ENCODE results near the gene ZNF385C. TPM values are rescaled to one million over a fixed set of nuclear protein-coding genes. Genes with fewer than 3 reads are reported as not detected.
A peak's percentile ranks its signal among the peaks of the same experiment; 100 is the strongest.

The ZNF385C gene
- total RNA-seq, 4 donors from 2014 or later = 0.47 to 1.9 (median 0.68) TPM

DNA sequence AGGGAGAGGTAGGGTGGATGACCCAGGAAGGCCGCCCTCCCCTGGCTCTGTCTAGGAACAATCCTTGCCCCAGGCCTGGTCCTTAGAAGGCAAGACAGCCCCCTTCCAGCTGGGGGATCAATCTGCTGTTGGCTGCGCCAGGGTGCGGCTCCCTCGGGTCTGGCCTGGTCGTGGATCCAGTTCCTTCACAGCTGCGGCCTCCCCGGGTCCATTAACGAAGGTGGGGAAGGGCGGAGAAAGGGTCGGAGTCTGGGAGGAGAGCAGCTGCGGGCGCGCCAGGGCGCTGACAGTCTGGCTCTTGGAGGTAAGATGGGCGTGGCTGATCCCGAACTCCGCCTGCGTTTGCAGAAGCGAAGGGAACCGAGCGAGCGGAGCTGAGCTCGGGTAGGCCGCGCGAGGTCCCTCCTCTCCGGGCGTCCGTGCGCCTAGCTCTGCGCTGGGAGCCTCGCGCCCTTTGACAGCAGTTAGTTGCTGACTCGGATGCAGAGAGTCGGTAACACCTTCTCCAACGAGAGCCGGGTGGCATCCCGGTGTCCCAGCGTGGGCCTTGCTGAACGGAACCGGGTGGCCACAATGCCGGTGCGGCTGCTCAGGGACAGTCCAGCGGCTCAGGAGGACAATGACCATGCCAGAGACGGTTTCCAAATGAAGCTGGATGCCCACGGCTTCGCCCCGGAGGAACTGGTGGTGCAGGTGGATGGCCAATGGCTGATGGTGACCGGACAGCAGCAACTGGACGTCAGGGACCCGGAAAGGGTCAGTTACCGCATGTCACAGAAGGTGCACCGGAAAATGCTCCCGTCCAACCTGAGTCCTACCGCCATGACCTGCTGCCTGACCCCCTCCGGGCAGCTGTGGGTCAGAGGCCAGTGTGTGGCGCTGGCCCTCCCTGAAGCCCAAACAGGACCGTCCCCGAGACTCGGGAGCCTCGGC lies 24.4 kb upstream of the ZNF385C start, which contains the start of gene HSPB9:
Gene HSPB9, plus strand, starts transcription at position 434 of the 933 bp plus-strand sequence. Its CDS starts 47 bp downstream, at position 481.
- TF ChIP-seq, protein P1, sequence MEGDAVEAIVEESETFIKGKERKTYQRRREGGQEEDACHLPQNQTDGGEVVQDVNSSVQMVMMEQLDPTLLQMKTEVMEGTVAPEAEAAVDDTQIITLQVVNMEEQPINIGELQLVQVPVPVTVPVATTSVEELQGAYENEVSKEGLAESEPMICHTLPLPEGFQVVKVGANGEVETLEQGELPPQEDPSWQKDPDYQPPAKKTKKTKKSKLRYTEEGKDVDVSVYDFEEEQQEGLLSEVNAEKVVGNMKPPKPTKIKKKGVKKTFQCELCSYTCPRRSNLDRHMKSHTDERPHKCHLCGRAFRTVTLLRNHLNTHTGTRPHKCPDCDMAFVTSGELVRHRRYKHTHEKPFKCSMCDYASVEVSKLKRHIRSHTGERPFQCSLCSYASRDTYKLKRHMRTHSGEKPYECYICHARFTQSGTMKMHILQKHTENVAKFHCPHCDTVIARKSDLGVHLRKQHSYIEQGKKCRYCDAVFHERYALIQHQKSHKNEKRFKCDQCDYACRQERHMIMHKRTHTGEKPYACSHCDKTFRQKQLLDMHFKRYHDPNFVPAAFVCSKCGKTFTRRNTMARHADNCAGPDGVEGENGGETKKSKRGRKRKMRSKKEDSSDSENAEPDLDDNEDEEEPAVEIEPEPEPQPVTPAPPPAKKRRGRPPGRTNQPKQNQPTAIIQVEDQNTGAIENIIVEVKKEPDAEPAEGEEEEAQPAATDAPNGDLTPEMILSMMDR (IDR thresholded peaks at IDR 0.05) = no peak
- TF ChIP-seq POLR2A (IDR thresholded peaks at IDR 0.05) = no peak
- TF ChIP-seq POLR2AphosphoS5 (IDR thresholded peaks at IDR 0.05) = no peak
- TF ChIP-seq EP300 (IDR thresholded peaks at IDR 0.05) = no peak
- Histone ChIP-seq H3K36me3 (peaks cover 32% of the 10 kb centered on the region), H3K9me3 (no peaks in the 10 kb centered on the region), H3K4me1 (peaks cover 38% of the 10 kb centered on the region), H3K27me3 (no peaks in the 10 kb centered on the region), H3K4me3 (peak within 1 kb of the TSS; percentile 25), H3K27ac (no peak within 1 kb of the TSS)
- 54% methylated on average over 25 of the region's 61 CpGs for WGBS
- DNase-seq (ENCODE audit: low spot score in 2 of 2) = no peak

DNA sequence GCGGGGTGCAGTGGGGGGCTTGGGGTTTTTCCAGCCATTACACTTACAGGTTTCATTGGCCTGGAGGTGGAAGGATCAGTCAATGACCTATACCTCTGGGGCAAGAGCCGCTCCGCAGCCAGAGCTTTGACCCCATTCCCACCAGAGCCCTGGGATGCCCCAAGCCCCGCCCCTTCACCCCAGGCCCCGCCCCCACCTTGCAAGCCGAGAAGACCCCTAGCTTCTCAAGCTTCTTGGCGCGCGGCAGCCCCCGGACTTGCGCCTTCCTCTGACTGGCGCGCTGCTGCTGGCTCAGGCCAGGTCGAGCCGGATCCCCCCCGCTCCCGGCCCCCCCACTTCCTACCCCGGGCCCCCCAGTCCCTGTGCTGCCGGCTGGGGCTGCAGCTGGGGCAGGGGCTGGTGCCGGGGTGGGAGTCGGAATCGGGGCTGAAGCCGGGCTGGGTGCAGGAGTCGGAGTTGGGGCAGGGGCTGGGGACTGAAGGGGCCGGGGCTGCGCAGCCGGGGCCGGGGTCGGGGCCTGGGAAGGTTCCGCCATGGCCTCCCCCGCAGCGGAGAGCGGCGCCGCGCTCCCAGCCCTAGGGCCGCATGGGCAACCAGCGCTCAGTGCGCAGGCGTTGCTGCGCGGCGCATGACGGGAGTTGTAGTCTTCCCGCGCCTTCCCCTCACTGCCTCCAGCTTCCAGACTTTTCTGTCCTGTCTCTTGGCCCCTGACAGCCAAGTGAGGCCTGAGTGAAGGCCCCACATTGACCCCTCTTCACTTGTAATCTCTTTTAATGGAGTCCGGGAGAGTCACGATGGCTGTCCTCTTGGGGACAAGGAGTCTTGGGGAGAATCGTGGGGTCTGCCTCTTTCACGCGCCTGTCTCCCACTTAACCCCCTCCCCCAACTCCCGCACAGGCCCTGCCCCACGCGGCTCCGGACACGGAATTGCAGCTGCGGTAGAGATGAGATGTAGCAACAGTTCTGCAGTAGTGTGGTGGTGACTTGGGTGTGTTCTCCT lies 22.8 kb upstream of the ZNF385C start, which contains the start of gene KAT2A:
Gene KAT2A, minus strand, starts transcription at position 598 of the 1,000 bp plus-strand sequence. Its CDS starts 63 bp downstream, at position 535.
- Histone ChIP-seq H3K27me3 (no peaks in the 10 kb centered on the region), H3K9me3 (no peaks in the 10 kb centered on the region), H3K4me1 (peaks cover 45% of the 10 kb centered on the region), H3K27ac (no peak within 1 kb of the TSS), H3K4me3 (peak within 1 kb of the TSS; percentile 77), H3K36me3 (peaks cover 20% of the 10 kb centered on the region)
- WGBS = 10% methylated on average over 24 of the region's 57 CpGs
- no peak for DNase-seq (ENCODE audit: low spot score in 2 of 2)
- TF ChIP-seq POLR2A (IDR thresholded peaks at IDR 0.05) = no peak
- TF ChIP-seq, protein P1 (IDR thresholded peaks at IDR 0.05) = no peak
- no peak for TF ChIP-seq POLR2AphosphoS5 (IDR thresholded peaks at IDR 0.05)
- no peak for TF ChIP-seq EP300 (IDR thresholded peaks at IDR 0.05)

DNA sequence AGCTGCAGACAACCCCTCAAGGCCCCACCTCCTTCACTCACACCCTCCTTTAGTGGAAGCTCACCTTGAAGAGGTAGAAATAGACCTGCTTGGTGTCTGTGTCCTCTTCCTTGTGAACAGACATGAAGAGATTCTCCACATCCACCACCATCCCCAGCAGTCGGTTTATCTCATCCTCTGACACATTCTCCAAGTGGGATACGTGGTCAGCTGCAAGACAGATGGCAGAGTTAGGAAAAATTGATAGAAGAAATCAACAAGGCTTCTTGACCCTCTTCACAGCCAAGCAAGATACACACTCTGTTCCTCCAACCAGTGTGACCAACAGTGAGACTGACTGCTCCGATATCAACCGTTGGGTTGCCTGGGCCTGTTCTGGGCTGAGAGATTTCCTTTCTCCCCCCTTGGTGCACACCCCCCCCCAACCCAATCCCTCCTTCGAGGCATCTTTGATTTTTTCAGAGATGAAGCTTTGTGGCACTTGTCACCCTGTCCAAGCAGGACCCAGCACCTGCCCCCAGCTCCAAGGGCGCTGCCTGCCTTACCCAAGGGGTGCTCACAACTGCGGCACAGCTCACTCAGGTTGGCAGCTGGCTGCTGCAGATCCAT lies 22.0 kb upstream of the ZNF385C start:
- 40% methylated on average over 7 of the region's 7 CpGs for WGBS
- H3K4me1 ChIP-seq = peaks cover 45% of the 10 kb centered on the region
- H3K27ac ChIP-seq = no peak overlapping the region
- no peaks in the 10 kb centered on the region for H3K9me3 ChIP-seq
- H3K4me3 ChIP-seq = peak overlapping the region; percentile 77
- H3K36me3 ChIP-seq = peaks cover 12% of the 10 kb centered on the region
- H3K27me3 ChIP-seq = no peaks in the 10 kb centered on the region
- DNase-seq (ENCODE audit: low spot score in 2 of 2) = no peak
- TF ChIP-seq EP300 (IDR thresholded peaks at IDR 0.05) = no peak
- TF ChIP-seq POLR2A (IDR thresholded peaks at IDR 0.05) = no peak
- TF ChIP-seq, protein P1 (IDR thresholded peaks at IDR 0.05) = no peak
- no peak for TF ChIP-seq POLR2AphosphoS5 (IDR thresholded peaks at IDR 0.05)

DNA sequence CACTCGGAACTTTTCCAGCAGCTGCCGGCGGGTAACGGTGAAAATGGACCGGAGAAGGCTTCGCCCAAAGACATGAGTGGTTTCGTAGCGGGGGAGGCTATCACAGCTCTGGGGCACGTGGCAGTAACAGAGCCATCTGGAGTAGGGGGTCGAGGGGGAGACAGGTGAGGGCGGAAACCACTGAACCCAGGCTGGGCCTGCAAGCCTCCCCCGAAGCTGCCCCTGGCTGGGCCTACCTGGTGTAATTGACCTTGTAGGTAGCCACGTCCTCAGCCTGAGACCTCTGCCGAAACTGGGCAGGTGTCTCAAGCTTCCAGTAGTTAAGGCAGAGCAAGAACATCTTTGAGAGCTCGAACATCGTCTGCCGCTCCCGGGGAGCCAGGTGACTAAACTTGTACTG lies 21.0 kb upstream of the ZNF385C start:
- DNase-seq (ENCODE audit: low spot score in 2 of 2) = no peak
- H3K27ac ChIP-seq = no peak overlapping the region
- no peak for TF ChIP-seq POLR2AphosphoS5 (IDR thresholded peaks at IDR 0.05)
- TF ChIP-seq, protein P1 (IDR thresholded peaks at IDR 0.05) = no peak
- no peak for TF ChIP-seq EP300 (IDR thresholded peaks at IDR 0.05)
- H3K4me1 ChIP-seq = peaks cover 45% of the 10 kb centered on the region
- no peak overlapping the region for H3K4me3 ChIP-seq
- no peaks in the 10 kb centered on the region for H3K27me3 ChIP-seq
- H3K9me3 ChIP-seq = no peaks in the 10 kb centered on the region
- peaks cover 4% of the 10 kb centered on the region for H3K36me3 ChIP-seq
- 90% methylated on average over 18 of the region's 18 CpGs for WGBS
